Measurements from ENCODE around the gene TRIM49C.
"Not testable (repeated sequence)": the region's sequence is repeated elsewhere in the genome, so short reads cannot be mapped to it uniquely, and the experiment has no call there.

Gene TRIM49C

GRCh38 chr11:90030806-90031205, at the start of gene TRIM49C:
TRIM49C (plus strand) TSS chr11:90031106; CDS start chr11:90035212, 4,106 bp downstream.
- DNase-seq (ENCODE audit: low read depth in 3 of 3, low spot score in 1 of 3) = not testable (repeated sequence)

DNA sequence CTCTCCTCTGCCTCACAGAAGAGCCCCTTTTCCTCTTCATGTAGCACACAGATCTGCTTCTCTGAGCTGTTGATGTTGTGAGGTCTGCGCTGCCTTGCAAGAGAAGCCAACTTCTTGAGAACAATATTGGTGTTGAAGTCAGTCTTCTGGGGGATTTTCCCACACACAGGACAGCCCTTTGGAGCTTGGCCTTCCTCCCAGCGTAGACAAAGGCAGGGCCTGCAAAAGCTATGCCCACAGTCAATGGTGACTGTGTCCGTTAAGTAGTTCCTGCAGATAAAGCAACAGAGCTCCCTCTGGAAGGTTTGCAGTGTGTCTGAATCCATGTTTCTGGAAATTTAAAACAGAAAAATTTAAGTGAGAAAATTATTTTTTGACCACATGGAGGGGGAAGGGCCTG, 6.7 kb upstream of the TRIM49C start:
- DNase-seq (ENCODE audit: low read depth in 3 of 3, low spot score in 1 of 3) = not testable (repeated sequence)

GRCh38 chr11:90051591-90052209, 20.8 kb downstream of the TRIM49C start:
- not testable (repeated sequence) for DNase-seq (ENCODE audit: low read depth in 3 of 3, low spot score in 1 of 3)

DNA sequence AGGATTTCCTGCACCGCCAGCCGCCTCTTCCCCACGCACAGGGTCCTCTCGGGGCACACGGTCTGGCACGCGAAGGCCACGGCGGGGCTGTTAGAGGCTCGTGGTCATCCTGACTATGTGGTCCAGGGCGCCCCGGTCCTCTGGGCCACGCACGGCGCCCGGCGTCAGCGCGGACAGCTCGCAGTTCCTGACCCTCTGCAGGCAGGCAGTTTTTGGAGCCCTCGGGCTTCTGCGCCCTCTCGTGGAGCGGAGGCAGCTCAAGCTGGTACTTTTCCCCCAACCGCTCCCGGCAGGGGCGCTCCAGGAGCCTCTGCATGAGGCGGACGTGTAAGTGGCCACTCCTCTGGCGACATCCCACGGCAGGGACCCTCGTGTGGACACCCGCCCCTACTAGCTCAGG, 21.4 kb downstream of the TRIM49C start:
- not testable (repeated sequence) for DNase-seq (ENCODE audit: low read depth in 3 of 3, low spot score in 1 of 3)

GRCh38 chr11:90053545-90053944, 22.6 kb downstream of the TRIM49C start:
- not testable (repeated sequence) for DNase-seq (ENCODE audit: low read depth in 3 of 3, low spot score in 1 of 3)

GRCh38 chr11:90085650-90086049, 54.7 kb downstream of the TRIM49C start, which contains the start of gene UBTFL1:
UBTFL1 (plus strand) TSS chr11:90085950; CDS start chr11:90085950, 0 bp downstream.
- DNase-seq (ENCODE audit: low read depth in 3 of 3, low spot score in 1 of 3) = not testable (repeated sequence)

DNA sequence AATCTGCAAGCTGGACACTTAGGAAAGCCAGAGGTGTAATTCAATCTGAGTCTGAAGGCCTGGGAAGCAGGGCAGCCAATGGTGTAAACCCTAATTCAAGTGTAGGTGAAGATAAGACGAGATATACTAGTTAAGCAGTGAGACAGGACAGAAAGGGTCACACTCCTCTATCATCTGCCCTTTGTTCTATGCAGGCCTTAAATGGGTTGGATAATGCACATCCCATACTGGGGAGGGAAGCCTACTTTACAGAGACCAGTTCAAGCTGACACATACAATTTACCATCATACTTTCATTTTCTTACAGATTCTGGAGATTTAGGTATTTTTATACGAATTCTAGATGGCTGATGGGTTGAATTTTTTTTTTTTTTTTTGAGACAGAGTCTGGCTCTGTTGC, 57.8 kb downstream of the TRIM49C start:
- not testable (repeated sequence) for DNase-seq (ENCODE audit: low read depth in 3 of 3, low spot score in 1 of 3)
